MM.1S (cell line): Measurements from ENCODE around the gene BMPR1A.
"Not testable (repeated sequence)": the region's sequence is repeated elsewhere in the genome, so short reads cannot be mapped to it uniquely, and the experiment has no call there.

Experiments used
- EZH2 ChIP-seq: fragments of 300-600 bp; sonication (generic); optimal IDR thresholded peaks from 2 replicates; pipeline ENCODE3; 2017; ENCODE audit warnings: low read depth, mild to moderate bottlenecking, antibody characterized with exemption, low read length, mixed read lengths
- TF ChIP-seq, protein P1 (sequence below): fragments of 300-600 bp; sonication (generic); IDR thresholded peaks from 2 replicates; pipeline ENCODE4 v1.5.1; 2016; ENCODE audit warnings: antibody characterized with exemption, low read length, mixed read lengths

DNA sequence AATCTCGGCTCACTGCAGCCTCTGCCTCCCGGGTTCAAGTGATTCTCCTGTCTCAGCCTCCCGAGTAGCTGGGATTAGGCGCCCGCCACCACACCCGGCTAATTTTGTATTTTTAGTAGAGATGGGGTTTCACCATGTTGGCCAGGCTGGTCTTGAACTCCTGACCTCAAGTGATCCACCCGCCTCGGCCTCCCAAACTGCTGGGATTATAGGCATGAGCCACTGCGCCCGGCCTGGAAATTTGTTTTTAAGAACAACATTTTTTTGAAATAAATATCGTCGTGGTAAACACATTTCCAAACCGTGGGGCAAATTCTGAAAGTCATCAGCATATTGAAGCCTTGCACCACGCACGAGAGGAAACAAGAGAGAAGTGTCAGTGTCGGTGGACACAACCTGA lies 183.7 kb downstream of the BMPR1A start:
- TF ChIP-seq, protein P1, sequence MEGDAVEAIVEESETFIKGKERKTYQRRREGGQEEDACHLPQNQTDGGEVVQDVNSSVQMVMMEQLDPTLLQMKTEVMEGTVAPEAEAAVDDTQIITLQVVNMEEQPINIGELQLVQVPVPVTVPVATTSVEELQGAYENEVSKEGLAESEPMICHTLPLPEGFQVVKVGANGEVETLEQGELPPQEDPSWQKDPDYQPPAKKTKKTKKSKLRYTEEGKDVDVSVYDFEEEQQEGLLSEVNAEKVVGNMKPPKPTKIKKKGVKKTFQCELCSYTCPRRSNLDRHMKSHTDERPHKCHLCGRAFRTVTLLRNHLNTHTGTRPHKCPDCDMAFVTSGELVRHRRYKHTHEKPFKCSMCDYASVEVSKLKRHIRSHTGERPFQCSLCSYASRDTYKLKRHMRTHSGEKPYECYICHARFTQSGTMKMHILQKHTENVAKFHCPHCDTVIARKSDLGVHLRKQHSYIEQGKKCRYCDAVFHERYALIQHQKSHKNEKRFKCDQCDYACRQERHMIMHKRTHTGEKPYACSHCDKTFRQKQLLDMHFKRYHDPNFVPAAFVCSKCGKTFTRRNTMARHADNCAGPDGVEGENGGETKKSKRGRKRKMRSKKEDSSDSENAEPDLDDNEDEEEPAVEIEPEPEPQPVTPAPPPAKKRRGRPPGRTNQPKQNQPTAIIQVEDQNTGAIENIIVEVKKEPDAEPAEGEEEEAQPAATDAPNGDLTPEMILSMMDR, result not testable (repeated sequence)
- TF ChIP-seq EZH2, result not testable (repeated sequence)
